Measurements from ENCODE around the gene AK3. TPM values are rescaled to one million over a fixed set of nuclear protein-coding genes. Genes with fewer than 3 reads are reported as not detected.
"Not testable (repeated sequence)": the region's sequence is repeated elsewhere in the genome, so short reads cannot be mapped to it uniquely, and the experiment has no call there.

Gene AK3
- polyA plus RNA-seq (2012; ENCODE audit: insufficient read depth, insufficient read length, low read depth): 33.1 TPM

DNA sequence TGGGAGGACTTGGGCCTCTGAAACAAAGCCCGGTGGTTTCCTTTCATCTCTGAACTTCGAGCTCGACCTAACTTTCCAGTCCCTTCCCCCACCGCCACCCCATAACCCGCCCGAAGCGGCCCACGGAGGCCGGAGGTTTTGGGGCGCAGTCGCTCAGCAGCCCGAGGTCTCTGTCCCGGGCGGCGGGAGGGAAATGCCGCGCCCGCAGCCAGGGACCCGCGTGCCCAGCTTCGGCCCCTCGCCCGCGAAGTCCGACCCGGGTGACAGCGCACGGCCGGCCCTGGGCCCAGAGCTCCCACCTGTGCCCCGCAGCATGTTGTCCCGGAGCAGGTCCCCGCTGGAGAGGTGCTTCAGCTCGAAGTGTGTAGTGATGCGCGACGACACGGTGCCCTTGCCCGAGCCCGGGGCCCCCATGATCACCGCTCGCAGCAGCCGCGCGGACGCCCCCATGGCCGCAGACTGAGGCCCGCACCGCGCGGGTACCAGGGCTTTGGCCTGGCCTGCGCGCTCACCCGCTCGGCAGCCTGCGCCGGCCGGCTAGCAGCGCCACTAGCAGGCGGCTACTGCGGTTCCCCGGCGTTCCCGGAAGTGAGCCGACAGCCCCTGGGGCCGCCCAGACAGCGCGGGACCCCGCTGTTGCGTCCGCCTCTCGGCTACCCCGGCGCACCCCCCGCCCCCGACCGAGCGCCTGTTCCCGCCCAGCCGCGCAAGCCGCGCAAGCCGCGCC, at the start of gene AK3:
AK3 (minus strand) TSS at position 565 of the 727 bp plus-strand sequence; CDS start at position 450, 115 bp downstream.
- TF ChIP-seq, protein P1, sequence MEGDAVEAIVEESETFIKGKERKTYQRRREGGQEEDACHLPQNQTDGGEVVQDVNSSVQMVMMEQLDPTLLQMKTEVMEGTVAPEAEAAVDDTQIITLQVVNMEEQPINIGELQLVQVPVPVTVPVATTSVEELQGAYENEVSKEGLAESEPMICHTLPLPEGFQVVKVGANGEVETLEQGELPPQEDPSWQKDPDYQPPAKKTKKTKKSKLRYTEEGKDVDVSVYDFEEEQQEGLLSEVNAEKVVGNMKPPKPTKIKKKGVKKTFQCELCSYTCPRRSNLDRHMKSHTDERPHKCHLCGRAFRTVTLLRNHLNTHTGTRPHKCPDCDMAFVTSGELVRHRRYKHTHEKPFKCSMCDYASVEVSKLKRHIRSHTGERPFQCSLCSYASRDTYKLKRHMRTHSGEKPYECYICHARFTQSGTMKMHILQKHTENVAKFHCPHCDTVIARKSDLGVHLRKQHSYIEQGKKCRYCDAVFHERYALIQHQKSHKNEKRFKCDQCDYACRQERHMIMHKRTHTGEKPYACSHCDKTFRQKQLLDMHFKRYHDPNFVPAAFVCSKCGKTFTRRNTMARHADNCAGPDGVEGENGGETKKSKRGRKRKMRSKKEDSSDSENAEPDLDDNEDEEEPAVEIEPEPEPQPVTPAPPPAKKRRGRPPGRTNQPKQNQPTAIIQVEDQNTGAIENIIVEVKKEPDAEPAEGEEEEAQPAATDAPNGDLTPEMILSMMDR (IDR thresholded peaks at IDR 0.05; ENCODE audit: low read depth, low read length): no peak
- peak within 1 kb of the TSS; percentile 88 for H3K4me3 ChIP-seq (ENCODE audit: low read depth, low read length)
- no peaks in the 10 kb centered on the region for H3K27me3 ChIP-seq

DNA sequence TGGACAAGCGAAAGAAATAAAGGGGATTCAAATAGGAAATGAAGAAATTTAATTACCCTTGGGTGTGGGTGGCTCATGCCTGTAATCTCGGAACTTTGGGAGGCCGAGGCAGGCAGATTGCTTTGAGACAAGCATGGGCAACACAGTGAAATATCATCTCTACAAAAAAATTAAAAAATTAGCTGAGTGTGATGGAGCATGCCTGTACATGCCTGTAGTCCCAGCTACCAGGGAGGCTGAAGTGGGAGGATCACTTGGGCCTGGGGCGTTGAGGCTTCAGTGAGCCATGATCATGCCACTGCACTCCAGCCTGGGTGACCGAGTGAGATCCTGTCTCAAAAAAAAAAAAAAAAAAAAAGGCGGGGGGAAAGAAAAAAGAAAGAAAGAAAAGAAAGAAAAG, 47.7 kb upstream of the AK3 start:
- Histone ChIP-seq H3K4me3 (ENCODE audit: low read depth, low read length) (no peak overlapping the region), H3K4me1 (no peaks in the 10 kb centered on the region), H3K9me3 (no peaks in the 10 kb centered on the region), H3K27me3 (no peaks in the 10 kb centered on the region), H3K36me3 (no peaks in the 10 kb centered on the region)
- TF ChIP-seq, protein P1 (IDR thresholded peaks at IDR 0.05; ENCODE audit: low read depth, low read length): no peak
- DNase-seq: no peak

More for the DNA sequence above, at the start of gene AK3:
- Histone ChIP-seq H3K36me3 (no peaks in the 10 kb centered on the region), H3K4me1 (peaks cover 7% of the 10 kb centered on the region), H3K9me3 (no peaks in the 10 kb centered on the region)
- peak; percentile 92 for DNase-seq

- H3K9me3 ChIP-seq: no peaks in the 10 kb centered on the region
- TF ChIP-seq, protein P1 (IDR thresholded peaks at IDR 0.05; ENCODE audit: low read depth, low read length): no peak
- no peaks in the 10 kb centered on the region for H3K36me3 ChIP-seq
- H3K4me3 ChIP-seq (ENCODE audit: low read depth, low read length): no peak overlapping the region
- DNase-seq: no peak
- no peaks in the 10 kb centered on the region for H3K27me3 ChIP-seq
- no peaks in the 10 kb centered on the region for H3K4me1 ChIP-seq
These were observed 46.9 kb upstream of the AK3 start for GRCh38 chr9:4787876-4788275.

GRCh38 chr9:4786599-4786998, 45.6 kb upstream of the AK3 start:
- Histone ChIP-seq H3K4me1 (no peaks in the 10 kb centered on the region), H3K4me3 (ENCODE audit: low read depth, low read length) (no peak overlapping the region), H3K36me3 (no peaks in the 10 kb centered on the region), H3K27me3 (no peaks in the 10 kb centered on the region), H3K9me3 (no peaks in the 10 kb centered on the region)
- no peak for DNase-seq
- TF ChIP-seq, protein P1 (IDR thresholded peaks at IDR 0.05; ENCODE audit: low read depth, low read length): no peak

DNA sequence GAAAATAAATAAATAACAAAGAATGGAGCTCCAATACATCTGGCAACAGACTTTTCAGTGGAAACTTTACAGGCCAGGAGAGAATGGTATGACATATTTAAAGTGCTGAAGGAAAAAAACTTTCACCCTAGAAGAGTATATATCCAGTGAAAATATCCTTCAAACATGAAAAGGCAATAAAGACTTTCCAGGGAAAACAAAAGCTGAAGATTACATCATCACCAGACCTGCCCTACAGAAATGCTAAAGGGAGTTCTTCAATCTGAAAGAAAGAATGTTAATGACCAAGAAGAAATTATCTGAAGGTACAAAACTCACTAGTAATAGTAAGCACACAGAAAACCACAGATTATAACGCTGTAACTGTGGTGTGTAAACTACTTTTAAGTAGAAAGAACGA, 43.4 kb upstream of the AK3 start:
- Histone ChIP-seq H3K27me3 (no peaks in the 10 kb centered on the region; the same call in 1 of the 2 replicates), H3K4me1 (no peaks in the 10 kb centered on the region), H3K36me3 (no peaks in the 10 kb centered on the region), H3K9me3 (no peaks in the 10 kb centered on the region), H3K4me3 (ENCODE audit: low read depth, low read length) (no peak overlapping the region)
- no peak for DNase-seq
- TF ChIP-seq, protein P1 (IDR thresholded peaks at IDR 0.05; ENCODE audit: low read depth, low read length): no peak

DNA sequence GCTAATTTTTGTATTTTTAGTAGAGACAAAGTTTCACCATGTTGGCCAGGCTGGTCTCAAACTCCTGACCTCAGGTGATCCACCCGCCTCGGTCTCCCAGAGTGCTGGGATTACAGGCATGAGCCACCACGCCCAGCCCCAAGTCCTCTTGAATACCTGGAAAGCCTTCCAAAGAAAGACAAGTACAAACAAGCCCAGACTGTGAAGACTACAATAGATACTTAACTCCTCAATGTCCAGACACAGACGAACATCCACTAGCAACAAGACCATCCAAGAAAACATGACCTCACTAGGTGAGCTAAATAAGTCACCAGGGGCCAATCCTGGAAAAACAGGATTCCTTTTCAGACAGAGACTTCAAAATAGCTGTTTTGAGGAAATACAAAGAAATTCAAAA, 42.2 kb upstream of the AK3 start:
- not testable (repeated sequence) for H3K4me3 ChIP-seq (ENCODE audit: low read depth, low read length); H3K36me3 ChIP-seq; DNase-seq; H3K9me3 ChIP-seq; H3K27me3 ChIP-seq; H3K4me1 ChIP-seq
